Aortic smooth muscle cell (primary cell): ENCODE data around the gene CHMP1B. TPM values are rescaled to one million over a fixed set of nuclear protein-coding genes. Genes with fewer than 3 reads are reported as not detected.

Source experiments
- total RNA-seq: library from RNA; depleted of rRNA; stranded (reverse); fragments of >200 nt; gene quantifications from 2 replicates; pipeline ENCODE4 v1.2.3, GENCODE V29; 2014

Gene CHMP1B
- total RNA-seq, result 57.0 and 75.2 TPM in 2 replicates

GRCh38 chr18:11851146-11851805 is at the start of gene CHMP1B:
TSS of gene CHMP1B (plus strand) at chr18:11851413. CDS start at chr18:11851512, 99 bp downstream.

Other genes starting within 250 kb of the CHMP1B start
- not detected in 2 replicates for gene SLC35G4, start 241.8 kb upstream of the CHMP1B start, total RNA-seq
- gene GNAL, start 162.1 kb upstream of the CHMP1B start, total RNA-seq, result 0.31 and 0.92 TPM in 2 replicates
- gene MPPE1, start 56.9 kb downstream of the CHMP1B start, total RNA-seq, result 33.9 and 38.0 TPM in 2 replicates
- gene IMPA2, start 130.1 kb downstream of the CHMP1B start, total RNA-seq, result 3.3 and 3.5 TPM in 2 replicates
- under 0.01 TPM in 1 of 2 replicates, not detected in the other for gene ANKRD62, start 242.4 kb downstream of the CHMP1B start, total RNA-seq